ENCODE data around the gene TP73.

The TP73 gene

GRCh38 chr1:3744646-3745045, 92.3 kb downstream of the TP73 start:
- peaks cover 15% of the 10 kb centered on the region for H3K36me3 Mint-ChIP-seq (ENCODE audit: low read depth)
- H3K27me3 Mint-ChIP-seq (ENCODE audit: low read depth) = peaks cover 4% of the 10 kb centered on the region

GRCh38 chr1:3745071-3745470, 92.8 kb downstream of the TP73 start:
- Mint-ChIP-seq H3K27me3 (ENCODE audit: low read depth) (peaks cover 4% of the 10 kb centered on the region), H3K9me3 (no peaks in the 10 kb centered on the region), H3K4me1 (peaks cover 20% of the 10 kb centered on the region), H3K36me3 (ENCODE audit: low read depth) (peaks cover 15% of the 10 kb centered on the region), H3K27ac (no peak overlapping the region), H3K4me3 (peak overlapping the region; percentile 84 to 88 (median 88))
- TF ChIP-seq, protein P1, sequence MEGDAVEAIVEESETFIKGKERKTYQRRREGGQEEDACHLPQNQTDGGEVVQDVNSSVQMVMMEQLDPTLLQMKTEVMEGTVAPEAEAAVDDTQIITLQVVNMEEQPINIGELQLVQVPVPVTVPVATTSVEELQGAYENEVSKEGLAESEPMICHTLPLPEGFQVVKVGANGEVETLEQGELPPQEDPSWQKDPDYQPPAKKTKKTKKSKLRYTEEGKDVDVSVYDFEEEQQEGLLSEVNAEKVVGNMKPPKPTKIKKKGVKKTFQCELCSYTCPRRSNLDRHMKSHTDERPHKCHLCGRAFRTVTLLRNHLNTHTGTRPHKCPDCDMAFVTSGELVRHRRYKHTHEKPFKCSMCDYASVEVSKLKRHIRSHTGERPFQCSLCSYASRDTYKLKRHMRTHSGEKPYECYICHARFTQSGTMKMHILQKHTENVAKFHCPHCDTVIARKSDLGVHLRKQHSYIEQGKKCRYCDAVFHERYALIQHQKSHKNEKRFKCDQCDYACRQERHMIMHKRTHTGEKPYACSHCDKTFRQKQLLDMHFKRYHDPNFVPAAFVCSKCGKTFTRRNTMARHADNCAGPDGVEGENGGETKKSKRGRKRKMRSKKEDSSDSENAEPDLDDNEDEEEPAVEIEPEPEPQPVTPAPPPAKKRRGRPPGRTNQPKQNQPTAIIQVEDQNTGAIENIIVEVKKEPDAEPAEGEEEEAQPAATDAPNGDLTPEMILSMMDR (IDR thresholded peaks at IDR 0.05; ENCODE audit: unreplicated experiment in 3 of 3) = no peak

More at GRCh38 chr1:3744646-3745045, 92.3 kb downstream of the TP73 start:
- TF ChIP-seq, protein P1 (IDR thresholded peaks at IDR 0.05; ENCODE audit: unreplicated experiment in 3 of 3) = no peak
- H3K9me3 Mint-ChIP-seq = no peaks in the 10 kb centered on the region
- H3K4me1 Mint-ChIP-seq = peaks cover 20% of the 10 kb centered on the region
- H3K27ac Mint-ChIP-seq = no peak overlapping the region
- H3K4me3 Mint-ChIP-seq = peak overlapping the region; percentile 84 to 88 (median 88)

GRCh38 chr1:3745590-3746381, 93.5 kb downstream of the TP73 start:
- Mint-ChIP-seq H3K36me3 (ENCODE audit: low read depth) (peaks cover 15% of the 10 kb centered on the region), H3K4me3 (peak overlapping the region; percentile 84 to 88 (median 88)), H3K27me3 (ENCODE audit: low read depth) (peaks cover 9% of the 10 kb centered on the region), H3K9me3 (no peaks in the 10 kb centered on the region), H3K4me1 (peaks cover 20% of the 10 kb centered on the region), H3K27ac (peak overlapping the region in 1 of 3 experiments; percentile 69)
- TF ChIP-seq, protein P1 (IDR thresholded peaks at IDR 0.05; ENCODE audit: unreplicated experiment in 3 of 3) = no peak

GRCh38 chr1:3746389-3746829, 94.1 kb downstream of the TP73 start:
- Mint-ChIP-seq H3K4me3 (peak overlapping the region; percentile 84 to 88 (median 88)), H3K27me3 (ENCODE audit: low read depth) (peaks cover 11% of the 10 kb centered on the region), H3K9me3 (no peaks in the 10 kb centered on the region), H3K27ac (peak overlapping the region in 1 of 3 experiments; percentile 69), H3K36me3 (ENCODE audit: low read depth) (peaks cover 13% of the 10 kb centered on the region), H3K4me1 (peaks cover 25% of the 10 kb centered on the region)
- TF ChIP-seq, protein P1 (IDR thresholded peaks at IDR 0.05; ENCODE audit: unreplicated experiment in 3 of 3) = no peak

- H3K27ac Mint-ChIP-seq = no peak overlapping the region
- H3K27me3 Mint-ChIP-seq (ENCODE audit: low read depth) = peaks cover 11% of the 10 kb centered on the region
- TF ChIP-seq, protein P1 (IDR thresholded peaks at IDR 0.05; ENCODE audit: unreplicated experiment in 3 of 3) = no peak
- peaks cover 25% of the 10 kb centered on the region for H3K4me1 Mint-ChIP-seq
- H3K4me3 Mint-ChIP-seq = peak overlapping the region; percentile 84 to 88 (median 88)
- H3K9me3 Mint-ChIP-seq = no peaks in the 10 kb centered on the region
- peaks cover 9% of the 10 kb centered on the region for H3K36me3 Mint-ChIP-seq (ENCODE audit: low read depth)
Measured at GRCh38 chr1:3746830-3747521, 94.7 kb downstream of the TP73 start.

Data from nephron (organoid).